ENCODE data around the gene FGF13.

GRCh38 chrX:138651494-138651893, 60.0 kb downstream of the FGF13 start:
- TF ChIP-seq EZH2 (IDR thresholded peaks at IDR 0.05; ENCODE audit: borderline replicate concordance, low read length) (no peak), CTCF (conservative IDR thresholded peaks at IDR 0.05 in 1 of 2, IDR thresholded peaks at IDR 0.05 in 1 of 2; ENCODE audit: extremely low read depth in 1 of 2, insufficient read depth in 1 of 2, low read depth in 1 of 2, low read length in 2 of 2) (no peak)

Data from mammary epithelial cell (primary cell).